ENCODE results near the gene AQP11. TPM values are rescaled to one million over a fixed set of nuclear protein-coding genes. Genes with fewer than 3 reads are reported as not detected.

The AQP11 gene
- total RNA-seq, 1 experiment from 2014 or later, result 0.20 TPM

GRCh38 chr11:77592727-77593126 lies 3.0 kb downstream of the AQP11 start:
- H3K27ac ChIP-seq (ENCODE audit: low read depth, low read length), result no peak overlapping the region
- RAD21 ChIA-PET (ENCODE audit: low non-redundant PET in 1 of 2, low total read pairs in 2 of 2, uncharacterized antibody in 2 of 2, unreplicated experiment in 2 of 2), result no interaction called here
- CTCF ChIA-PET, result no interaction called here
- no peaks in the 10 kb centered on the region for H4K20me1 ChIP-seq (ENCODE audit: insufficient read depth)
- no peaks in the 10 kb centered on the region for H3K79me2 ChIP-seq (ENCODE audit: insufficient read depth, low read length)
- H2AFZ ChIP-seq (ENCODE audit: low read depth, low read length, poor library complexity, severe bottlenecking), result no peak overlapping the region
- no peak overlapping the region for H3K9ac ChIP-seq (ENCODE audit: low read length)
- no peaks in the 10 kb centered on the region for H3K27me3 ChIP-seq (ENCODE audit: insufficient read depth, low read length)
- H3K9me3 ChIP-seq (ENCODE audit: control insufficient read depth in 1 of 2, insufficient read depth in 1 of 2, low read depth in 1 of 2, low read length in 2 of 2), result no peaks in the 10 kb centered on the region
- H3K9me2 ChIP-seq (ENCODE audit: insufficient read depth), result no peaks in the 10 kb centered on the region
- ATAC-seq (no peak), DNase-seq (ENCODE audit: low read depth, low spot score) (no peak)
- H3K36me3 ChIP-seq (ENCODE audit: control insufficient read depth in 1 of 2, insufficient read depth in 2 of 2, low read length in 2 of 2), result no peaks in the 10 kb centered on the region
- no TSS peak for BruUV-seq (replicated peaks)
- intact Hi-C loops (cut with micrococcal nuclease), result no loop called here
- POLR2A ChIA-PET, result no interaction called here
- H3K4me3 ChIP-seq (replicated peaks in 1 of 2; ENCODE audit: low read depth in 1 of 2, low read length in 2 of 2), result no peak overlapping the region
- no peak for TF ChIP-seq CBX3 (IDR thresholded peaks at IDR 0.05; ENCODE audit: low read depth)
- no peak for TF ChIP-seq MAX (IDR thresholded peaks at IDR 0.05)
- TF ChIP-seq ELF1 (IDR thresholded peaks at IDR 0.05; ENCODE audit: borderline replicate concordance, low read depth), result no peak
- TF ChIP-seq RAD21 (IDR thresholded peaks at IDR 0.05; ENCODE audit: low read depth), result no peak
- no peak for TF ChIP-seq CTCF (IDR thresholded peaks at IDR 0.05 in 2 of 3, conservative IDR thresholded peaks at IDR 0.05 in 1 of 3; ENCODE audit: borderline replicate concordance in 1 of 3, insufficient read depth in 1 of 3, low read depth in 2 of 3, low read length in 2 of 3)
- TF ChIP-seq SP1 (IDR thresholded peaks at IDR 0.05; ENCODE audit: low read depth), result no peak
- TF ChIP-seq EGR1 (IDR thresholded peaks at IDR 0.05; ENCODE audit: low read depth), result no peak
- peaks cover 0 to 13% of the 10 kb centered on the region in 2 experiments; a peak in 2 of 4 replicates for H3K4me1 ChIP-seq (ENCODE audit: control insufficient read depth in 1 of 2, insufficient read depth in 2 of 2, low read length in 2 of 2)
- H3K4me2 ChIP-seq (ENCODE audit: low read length), result no peak overlapping the region

GRCh38 chr11:77593883-77594282 lies 4.1 kb downstream of the AQP11 start:
- CTCF ChIA-PET, result no interaction called here

More at GRCh38 chr11:77593883-77594282, 4.1 kb downstream of the AQP11 start:
- RAD21 ChIA-PET (ENCODE audit: low non-redundant PET in 1 of 2, low total read pairs in 2 of 2, uncharacterized antibody in 2 of 2, unreplicated experiment in 2 of 2), result no interaction called here
- no peak overlapping the region for H3K4me2 ChIP-seq (ENCODE audit: low read length)
- no peak overlapping the region for H3K4me3 ChIP-seq (replicated peaks in 1 of 2; ENCODE audit: low read depth in 1 of 2, low read length in 2 of 2)
- no peaks in the 10 kb centered on the region for H3K79me2 ChIP-seq (ENCODE audit: insufficient read depth, low read length)
- no peak overlapping the region for H3K27ac ChIP-seq (ENCODE audit: low read depth, low read length)
- H3K9ac ChIP-seq (ENCODE audit: low read length), result no peak overlapping the region
- no peak overlapping the region for H2AFZ ChIP-seq (ENCODE audit: low read depth, low read length, poor library complexity, severe bottlenecking)
- H3K36me3 ChIP-seq (ENCODE audit: control insufficient read depth in 1 of 2, insufficient read depth in 2 of 2, low read length in 2 of 2), result no peaks in the 10 kb centered on the region
- H3K9me3 ChIP-seq (ENCODE audit: control insufficient read depth in 1 of 2, insufficient read depth in 1 of 2, low read depth in 1 of 2, low read length in 2 of 2), result no peaks in the 10 kb centered on the region
- ATAC-seq (no peak), DNase-seq (ENCODE audit: low read depth, low spot score) (no peak)
- no peaks in the 10 kb centered on the region for H4K20me1 ChIP-seq (ENCODE audit: insufficient read depth)
- TF ChIP-seq YY1 (IDR thresholded peaks at IDR 0.05; ENCODE audit: extremely low read depth, insufficient replicate concordance, low read depth, low read length) (no peak), TCF7L2 (IDR thresholded peaks at IDR 0.05; ENCODE audit: borderline replicate concordance, extremely low read depth, insufficient read depth, insufficient read length) (no peak), EGR1 (IDR thresholded peaks at IDR 0.05; ENCODE audit: low read depth) (no peak), POLR2A (IDR thresholded peaks at IDR 0.05; ENCODE audit: borderline replicate concordance, extremely low read depth, insufficient read depth, insufficient read length) (no peak), SIN3A (IDR thresholded peaks at IDR 0.05; ENCODE audit: low read depth) (no peak)
- H3K9me2 ChIP-seq (ENCODE audit: insufficient read depth), result no peaks in the 10 kb centered on the region
- POLR2A ChIA-PET, result no interaction called here
- peaks cover 0 to 10% of the 10 kb centered on the region in 2 experiments; a peak in 2 of 4 replicates for H3K4me1 ChIP-seq (ENCODE audit: control insufficient read depth in 1 of 2, insufficient read depth in 2 of 2, low read length in 2 of 2)
- H3K27me3 ChIP-seq (ENCODE audit: insufficient read depth, low read length), result no peaks in the 10 kb centered on the region
- no TSS peak for BruUV-seq (replicated peaks)
- intact Hi-C loops (cut with micrococcal nuclease), result no loop called here
